ENCODE results near the gene IL4.

The IL4 gene

GRCh38 chr5:132725745-132726144 lies 52.0 kb downstream of the IL4 start:
- H3K36me3 ChIP-seq (ENCODE audit: low read length): 0 out of 2 replicates have a peak, but pooled peaks cover 4% of the 10 kb centered on the region
- H3K4me2 ChIP-seq (ENCODE audit: low read depth, low read length, poor library complexity, severe bottlenecking): no peak overlapping the region
- no peak overlapping the region for H3K4me3 ChIP-seq (ENCODE audit: insufficient read depth, low read length, poor library complexity, severe bottlenecking)
- no peak overlapping the region for H2AFZ ChIP-seq (ENCODE audit: low read depth, low read length, severe bottlenecking)
- TF ChIP-seq, protein P1, sequence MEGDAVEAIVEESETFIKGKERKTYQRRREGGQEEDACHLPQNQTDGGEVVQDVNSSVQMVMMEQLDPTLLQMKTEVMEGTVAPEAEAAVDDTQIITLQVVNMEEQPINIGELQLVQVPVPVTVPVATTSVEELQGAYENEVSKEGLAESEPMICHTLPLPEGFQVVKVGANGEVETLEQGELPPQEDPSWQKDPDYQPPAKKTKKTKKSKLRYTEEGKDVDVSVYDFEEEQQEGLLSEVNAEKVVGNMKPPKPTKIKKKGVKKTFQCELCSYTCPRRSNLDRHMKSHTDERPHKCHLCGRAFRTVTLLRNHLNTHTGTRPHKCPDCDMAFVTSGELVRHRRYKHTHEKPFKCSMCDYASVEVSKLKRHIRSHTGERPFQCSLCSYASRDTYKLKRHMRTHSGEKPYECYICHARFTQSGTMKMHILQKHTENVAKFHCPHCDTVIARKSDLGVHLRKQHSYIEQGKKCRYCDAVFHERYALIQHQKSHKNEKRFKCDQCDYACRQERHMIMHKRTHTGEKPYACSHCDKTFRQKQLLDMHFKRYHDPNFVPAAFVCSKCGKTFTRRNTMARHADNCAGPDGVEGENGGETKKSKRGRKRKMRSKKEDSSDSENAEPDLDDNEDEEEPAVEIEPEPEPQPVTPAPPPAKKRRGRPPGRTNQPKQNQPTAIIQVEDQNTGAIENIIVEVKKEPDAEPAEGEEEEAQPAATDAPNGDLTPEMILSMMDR (IDR thresholded peaks at IDR 0.05; ENCODE audit: insufficient read depth, low read length, poor library complexity, severe bottlenecking): no peak
- no peak for TF ChIP-seq EZH2phosphoT487 (conservative IDR thresholded peaks at IDR 0.05; ENCODE audit: low read length)
- H3K9ac ChIP-seq (ENCODE audit: low read length): no peak overlapping the region
- H3K9me3 ChIP-seq (ENCODE audit: insufficient read depth, low read length): no peaks in the 10 kb centered on the region
- H3K27me3 ChIP-seq (ENCODE audit: low read length): no peaks in the 10 kb centered on the region
- no peak overlapping the region for H3K27ac ChIP-seq (ENCODE audit: low read depth, low read length)
- no peaks in the 10 kb centered on the region for H3K9me2 ChIP-seq (replicated peaks; ENCODE audit: insufficient read depth, low read length)
- H4K20me1 ChIP-seq (ENCODE audit: low read depth, low read length): no peaks in the 10 kb centered on the region
- H3F3A ChIP-seq (ENCODE audit: insufficient read depth): 0 out of 2 replicates have a peak, but pooled peaks cover 7% of the 10 kb centered on the region
- H3K79me2 ChIP-seq (ENCODE audit: insufficient read depth, low read length): no peaks in the 10 kb centered on the region

GRCh38 chr5:132729896-132730295 lies 56.1 kb downstream of the IL4 start:
- no peak overlapping the region for H3K27ac ChIP-seq (ENCODE audit: low read depth, low read length)

More at GRCh38 chr5:132729896-132730295, 56.1 kb downstream of the IL4 start:
- Histone ChIP-seq H3K4me2 (ENCODE audit: low read depth, low read length, poor library complexity, severe bottlenecking) (no peak overlapping the region), H3F3A (ENCODE audit: insufficient read depth) (0 out of 2 replicates have a peak, but pooled peaks cover 7% of the 10 kb centered on the region), H3K9ac (ENCODE audit: low read length) (no peak overlapping the region), H3K27me3 (ENCODE audit: low read length) (no peaks in the 10 kb centered on the region), H3K79me2 (ENCODE audit: insufficient read depth, low read length) (no peaks in the 10 kb centered on the region), H3K4me3 (ENCODE audit: insufficient read depth, low read length, poor library complexity, severe bottlenecking) (no peak overlapping the region), H4K20me1 (ENCODE audit: low read depth, low read length) (no peaks in the 10 kb centered on the region), H3K36me3 (ENCODE audit: low read length) (0 out of 2 replicates have a peak, but pooled peaks cover 4% of the 10 kb centered on the region), H3K9me2 (replicated peaks; ENCODE audit: insufficient read depth, low read length) (no peaks in the 10 kb centered on the region), H3K9me3 (ENCODE audit: insufficient read depth, low read length) (no peaks in the 10 kb centered on the region), H2AFZ (ENCODE audit: low read depth, low read length, severe bottlenecking) (no peak overlapping the region)
- TF ChIP-seq, protein P1 (IDR thresholded peaks at IDR 0.05; ENCODE audit: insufficient read depth, low read length, poor library complexity, severe bottlenecking): no peak
- TF ChIP-seq EZH2phosphoT487 (conservative IDR thresholded peaks at IDR 0.05; ENCODE audit: low read length): no peak

All from SU-DHL-6 (cell line).